Measurements from ENCODE around the gene MAGI2.

MAGI2 gene

DNA sequence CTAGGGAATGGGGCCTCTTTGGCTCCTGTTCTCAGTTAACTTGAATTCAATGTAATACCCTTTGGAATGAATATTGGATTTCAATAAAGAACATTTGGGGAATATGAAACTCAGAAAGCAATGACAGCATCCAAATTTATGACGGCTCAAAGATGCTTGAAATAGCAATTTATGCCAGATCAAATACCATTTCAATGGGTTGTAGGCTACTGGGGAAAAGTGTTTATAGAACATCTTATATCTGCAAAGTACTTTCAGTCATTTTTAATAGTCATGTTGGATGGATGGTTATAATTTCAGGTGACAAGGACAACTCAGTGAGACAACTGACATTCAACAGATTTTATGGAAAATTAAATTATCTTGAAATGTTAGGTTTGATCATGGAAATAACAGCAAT is 882.2 kb downstream of the MAGI2 start:
- no peaks in the 10 kb centered on the region for H3K27me3 Mint-ChIP-seq
- no peaks in the 10 kb centered on the region for H3K4me1 Mint-ChIP-seq (ENCODE audit: low read depth)
- no peak for DNase-seq
- no peak overlapping the region for H3K4me3 Mint-ChIP-seq
- no peak overlapping the region for H3K27ac Mint-ChIP-seq
- no peaks in the 10 kb centered on the region for H3K36me3 Mint-ChIP-seq (ENCODE audit: low read depth)
- H3K9me3 Mint-ChIP-seq = no peaks in the 10 kb centered on the region

DNA sequence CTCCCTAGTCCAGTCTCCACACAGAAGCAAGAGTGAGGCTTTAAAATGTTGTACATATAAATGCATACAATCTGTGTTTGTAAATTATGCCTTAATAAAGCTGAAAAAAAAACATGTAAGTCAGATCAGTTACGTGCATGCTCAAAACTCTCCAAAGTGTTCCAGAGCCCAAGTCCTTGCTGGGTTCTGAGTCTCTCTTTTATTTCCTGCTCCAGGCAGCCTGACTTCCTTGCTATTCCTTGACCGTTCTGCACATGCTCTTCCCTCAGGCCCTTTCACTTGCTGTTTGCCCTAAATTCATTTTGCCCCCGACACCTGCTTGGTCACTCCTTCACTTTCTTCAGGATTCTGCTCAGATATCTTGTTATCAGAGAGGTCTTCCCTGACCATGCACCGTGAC is 884.8 kb downstream of the MAGI2 start:
- H3K9me3 Mint-ChIP-seq = no peaks in the 10 kb centered on the region
- no peaks in the 10 kb centered on the region for H3K27me3 Mint-ChIP-seq
- H3K36me3 Mint-ChIP-seq (ENCODE audit: low read depth) = no peaks in the 10 kb centered on the region
- DNase-seq = no peak
- no peak overlapping the region for H3K4me3 Mint-ChIP-seq
- no peak overlapping the region for H3K27ac Mint-ChIP-seq
- H3K4me1 Mint-ChIP-seq (ENCODE audit: low read depth) = no peaks in the 10 kb centered on the region

DNA sequence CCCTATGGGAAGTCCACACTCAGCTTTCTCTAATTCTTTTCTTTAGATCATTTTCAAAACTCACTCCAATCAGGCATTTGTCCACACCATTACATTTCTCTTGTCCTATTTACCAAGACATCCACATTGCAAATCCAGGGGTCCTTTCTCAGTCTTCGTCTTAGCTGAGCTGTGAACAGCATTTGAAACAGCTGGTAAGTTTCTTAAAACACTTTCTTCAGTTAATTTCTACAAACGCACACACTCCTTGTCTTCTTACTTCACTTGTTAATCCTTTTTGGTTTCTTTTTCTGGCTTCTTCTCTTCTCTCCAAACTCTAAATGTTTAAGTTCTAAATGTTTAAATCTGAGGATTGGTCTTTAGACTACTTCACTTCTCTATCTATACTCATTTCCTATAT is 885.6 kb downstream of the MAGI2 start:
- Mint-ChIP-seq H3K36me3 (ENCODE audit: low read depth) (no peaks in the 10 kb centered on the region), H3K27me3 (no peaks in the 10 kb centered on the region), H3K4me1 (ENCODE audit: low read depth) (no peaks in the 10 kb centered on the region), H3K27ac (no peak overlapping the region), H3K9me3 (no peaks in the 10 kb centered on the region), H3K4me3 (no peak overlapping the region)
- no peak for DNase-seq

DNA sequence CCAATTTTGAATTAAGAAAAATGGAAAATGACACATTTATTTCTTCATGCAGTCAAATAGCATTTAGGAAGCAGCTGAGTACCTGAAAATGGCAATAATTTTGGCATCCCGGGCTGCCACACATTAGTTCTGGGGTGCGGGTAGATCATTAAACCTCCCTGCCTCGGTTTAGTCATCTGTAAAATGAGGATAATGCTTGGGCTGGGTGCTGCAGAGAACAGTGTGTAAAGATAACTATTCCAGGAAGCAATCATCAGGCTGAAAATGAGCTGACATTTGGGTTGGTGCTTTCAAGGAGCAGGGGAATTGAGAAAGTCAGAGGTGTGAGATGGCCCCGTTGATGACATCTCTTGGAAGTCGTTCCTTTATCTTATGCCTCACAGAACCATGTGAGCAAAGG is 887.7 kb downstream of the MAGI2 start:
- Mint-ChIP-seq H3K27ac (no peak overlapping the region), H3K4me3 (no peak overlapping the region), H3K4me1 (ENCODE audit: low read depth) (no peaks in the 10 kb centered on the region), H3K9me3 (no peaks in the 10 kb centered on the region), H3K27me3 (no peaks in the 10 kb centered on the region), H3K36me3 (ENCODE audit: low read depth) (no peaks in the 10 kb centered on the region)
- DNase-seq = no peak

DNA sequence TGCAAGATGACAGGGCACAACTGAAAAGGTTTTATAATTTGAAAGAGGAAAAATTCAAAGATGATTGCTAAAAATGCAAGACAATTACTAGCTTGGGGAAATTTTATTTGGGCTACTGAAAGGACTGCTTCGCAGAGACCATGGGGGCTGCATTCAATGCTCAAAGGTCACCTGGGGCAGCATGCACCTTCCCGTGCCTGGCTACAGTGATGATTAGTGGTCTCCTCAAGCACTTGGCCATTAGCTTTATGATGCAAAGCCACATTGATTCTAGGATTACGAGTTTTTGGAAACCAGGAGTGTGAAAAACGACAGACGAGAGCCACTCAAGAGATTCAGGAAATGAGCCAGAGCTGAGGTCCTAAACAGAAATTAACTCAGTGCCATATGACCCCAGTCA is 890.3 kb downstream of the MAGI2 start:
- DNase-seq = no peak
- H3K27me3 Mint-ChIP-seq = no peaks in the 10 kb centered on the region
- H3K27ac Mint-ChIP-seq = no peak overlapping the region
- H3K4me1 Mint-ChIP-seq (ENCODE audit: low read depth) = no peaks in the 10 kb centered on the region
- no peak overlapping the region for H3K4me3 Mint-ChIP-seq
- H3K36me3 Mint-ChIP-seq (ENCODE audit: low read depth) = no peaks in the 10 kb centered on the region
- no peaks in the 10 kb centered on the region for H3K9me3 Mint-ChIP-seq

DNA sequence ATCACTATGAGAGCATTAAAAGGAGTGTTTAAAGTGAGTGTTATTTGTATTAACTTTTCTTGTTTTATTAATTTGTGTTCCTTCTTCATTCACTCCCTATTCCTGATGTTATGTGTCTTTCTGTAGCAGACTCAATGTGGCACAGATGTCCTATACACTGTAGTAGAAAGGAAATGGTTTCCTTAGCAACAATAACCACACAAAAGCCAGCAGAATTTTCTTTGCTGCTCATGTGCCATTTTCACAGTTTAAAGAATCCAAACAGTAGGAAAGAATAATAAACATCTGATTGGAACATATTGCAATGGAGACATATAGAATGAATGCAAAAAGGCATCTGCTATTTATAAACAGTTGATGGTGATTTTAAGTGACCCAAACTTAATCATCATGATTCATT is 891.3 kb downstream of the MAGI2 start:
- Mint-ChIP-seq H3K4me3 (no peak overlapping the region), H3K4me1 (ENCODE audit: low read depth) (no peaks in the 10 kb centered on the region), H3K27ac (no peak overlapping the region), H3K36me3 (ENCODE audit: low read depth) (no peaks in the 10 kb centered on the region), H3K27me3 (no peaks in the 10 kb centered on the region), H3K9me3 (no peaks in the 10 kb centered on the region)
- DNase-seq = no peak

DNA sequence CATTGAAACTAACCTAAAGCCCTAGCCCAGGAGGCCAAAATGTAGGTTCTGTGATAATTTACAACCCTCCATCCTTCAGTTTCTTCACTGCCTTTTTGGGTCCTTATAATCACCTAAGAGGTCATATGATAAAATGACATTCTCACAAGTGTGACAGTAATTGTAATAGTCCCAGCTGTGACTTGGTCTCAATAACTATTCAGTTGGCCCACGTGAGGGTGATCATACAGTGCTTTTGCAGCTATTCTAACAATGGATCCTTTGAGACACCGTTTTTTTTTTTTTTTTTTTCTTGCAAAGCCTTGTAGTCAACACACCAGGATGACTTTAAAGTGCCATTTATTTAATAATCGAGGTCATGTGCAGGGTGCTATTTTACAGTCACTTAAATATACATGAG is 894.9 kb downstream of the MAGI2 start:
- H3K4me3 Mint-ChIP-seq = no peak overlapping the region
- no peak overlapping the region for H3K27ac Mint-ChIP-seq
- no peaks in the 10 kb centered on the region for H3K4me1 Mint-ChIP-seq (ENCODE audit: low read depth)
- no peaks in the 10 kb centered on the region for H3K9me3 Mint-ChIP-seq
- no peaks in the 10 kb centered on the region for H3K27me3 Mint-ChIP-seq
- H3K36me3 Mint-ChIP-seq (ENCODE audit: low read depth) = no peaks in the 10 kb centered on the region
- no peak for DNase-seq

DNA sequence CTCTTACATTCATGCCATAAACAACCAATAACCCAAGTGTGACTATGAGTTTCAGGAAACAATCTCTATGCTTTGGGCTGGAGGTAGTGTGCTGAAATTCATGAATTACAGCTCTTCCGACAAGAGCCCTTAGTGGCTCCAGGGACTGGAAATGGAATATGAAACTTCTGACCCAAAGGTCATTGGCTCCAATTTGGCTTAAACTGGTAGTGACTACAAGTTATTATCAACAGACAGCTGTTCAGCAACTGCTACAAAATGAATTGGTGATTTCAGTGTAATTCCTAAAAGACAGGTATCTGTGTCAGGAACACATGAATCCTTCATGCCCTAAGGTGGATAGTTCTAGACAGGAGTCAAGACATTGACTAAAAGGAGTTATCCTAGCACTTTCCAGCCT is 909.5 kb downstream of the MAGI2 start:
- Mint-ChIP-seq H3K27me3 (no peaks in the 10 kb centered on the region), H3K4me3 (no peak overlapping the region), H3K27ac (no peak overlapping the region), H3K36me3 (ENCODE audit: low read depth) (no peaks in the 10 kb centered on the region), H3K9me3 (peaks cover 2% of the 10 kb centered on the region), H3K4me1 (ENCODE audit: low read depth) (no peaks in the 10 kb centered on the region)
- DNase-seq = no peak

DNA sequence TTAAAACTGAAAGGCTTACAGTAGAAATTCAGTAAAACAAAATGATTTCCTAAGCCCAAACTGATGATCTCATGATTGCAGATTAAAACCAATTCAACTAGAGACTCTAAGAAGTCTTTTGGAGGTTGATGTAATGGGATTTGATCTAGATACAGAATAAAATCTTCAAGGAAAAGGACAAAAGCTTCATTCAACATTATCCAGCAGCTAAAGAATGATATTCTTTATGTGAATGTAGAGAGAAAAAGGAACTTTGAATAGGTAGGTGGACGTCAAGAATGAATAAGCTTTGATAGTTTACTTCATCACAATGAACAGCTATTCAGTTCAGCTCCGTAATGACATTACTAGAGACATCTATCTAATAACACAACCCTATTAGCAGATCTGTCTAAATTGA is 910.5 kb downstream of the MAGI2 start:
- no peaks in the 10 kb centered on the region for H3K27me3 Mint-ChIP-seq
- H3K4me1 Mint-ChIP-seq (ENCODE audit: low read depth) = no peaks in the 10 kb centered on the region
- no peak overlapping the region for H3K4me3 Mint-ChIP-seq
- no peaks in the 10 kb centered on the region for H3K36me3 Mint-ChIP-seq (ENCODE audit: low read depth)
- no peak overlapping the region for H3K27ac Mint-ChIP-seq
- H3K9me3 Mint-ChIP-seq = peaks cover 4% of the 10 kb centered on the region
- no peak for DNase-seq

DNA sequence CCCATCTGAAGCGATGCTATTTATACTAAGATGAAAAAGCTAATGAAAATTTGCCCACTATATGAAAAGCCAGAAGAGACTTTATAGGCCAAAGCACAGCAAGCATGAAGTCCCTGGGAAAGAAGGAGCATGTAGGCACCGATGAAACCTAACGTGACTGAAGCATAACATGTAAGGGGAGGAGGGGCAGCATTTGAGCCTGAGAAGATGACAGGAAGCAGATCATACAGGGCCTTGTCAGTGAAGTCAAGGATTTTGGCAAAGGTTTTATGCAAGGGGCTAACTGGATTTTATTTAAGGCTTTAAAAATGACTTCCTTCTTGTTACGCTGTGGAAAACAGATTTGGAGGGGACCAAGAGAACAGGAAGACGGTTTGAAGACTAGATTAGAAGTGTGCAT is 910.9 kb downstream of the MAGI2 start:
- Mint-ChIP-seq H3K27ac (no peak overlapping the region), H3K4me1 (ENCODE audit: low read depth) (no peaks in the 10 kb centered on the region), H3K9me3 (peaks cover 8% of the 10 kb centered on the region), H3K36me3 (ENCODE audit: low read depth) (no peaks in the 10 kb centered on the region), H3K4me3 (no peak overlapping the region), H3K27me3 (no peaks in the 10 kb centered on the region)
- DNase-seq = no peak

DNA sequence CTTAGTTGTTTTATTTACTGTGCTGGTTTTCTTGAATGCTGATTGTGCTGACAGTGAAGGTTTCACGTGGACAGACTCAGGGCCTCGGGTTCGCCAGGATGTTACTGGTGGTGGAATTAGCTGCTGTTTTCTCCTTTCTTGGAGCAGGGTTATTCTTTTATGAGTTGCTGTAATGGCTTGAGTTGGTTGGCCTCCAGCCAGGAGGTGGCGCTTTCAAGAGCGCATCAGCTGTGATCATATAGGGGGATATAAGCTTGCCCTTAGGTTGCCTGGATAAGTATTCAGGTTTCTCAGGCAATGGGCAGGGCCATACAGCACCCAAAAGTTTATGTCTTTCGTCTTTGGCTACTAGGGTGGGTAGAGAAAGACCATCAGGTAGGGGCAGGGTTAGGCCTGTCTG is 913.6 kb downstream of the MAGI2 start:
- H3K27me3 Mint-ChIP-seq = no peaks in the 10 kb centered on the region
- H3K4me3 Mint-ChIP-seq = no peak overlapping the region
- H3K36me3 Mint-ChIP-seq (ENCODE audit: low read depth) = no peaks in the 10 kb centered on the region
- H3K9me3 Mint-ChIP-seq = peaks cover 16% of the 10 kb centered on the region
- H3K27ac Mint-ChIP-seq = no peak overlapping the region
- no peak for DNase-seq
- no peaks in the 10 kb centered on the region for H3K4me1 Mint-ChIP-seq (ENCODE audit: low read depth)

DNA sequence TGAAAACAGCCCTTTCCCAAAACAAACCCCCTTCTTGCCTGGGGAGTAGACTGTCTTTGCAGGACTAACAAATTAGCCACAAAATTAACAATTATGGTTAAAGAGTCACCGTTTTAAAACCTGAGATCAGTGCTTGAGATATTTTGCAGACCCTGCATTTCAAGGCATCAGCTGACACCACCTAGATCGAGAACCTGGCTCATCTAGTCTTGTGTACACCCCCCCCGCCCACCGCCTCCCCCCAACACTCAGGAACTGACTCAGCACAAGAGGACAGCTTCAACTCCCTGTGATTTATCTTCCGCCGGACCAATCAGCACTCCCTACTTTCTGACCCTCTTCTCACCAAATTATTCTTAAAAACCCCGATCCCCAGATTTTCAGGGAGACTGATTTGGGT is 917.8 kb downstream of the MAGI2 start:
- Mint-ChIP-seq H3K27ac (no peak overlapping the region), H3K4me3 (no peak overlapping the region), H3K4me1 (ENCODE audit: low read depth) (no peaks in the 10 kb centered on the region)

DNA sequence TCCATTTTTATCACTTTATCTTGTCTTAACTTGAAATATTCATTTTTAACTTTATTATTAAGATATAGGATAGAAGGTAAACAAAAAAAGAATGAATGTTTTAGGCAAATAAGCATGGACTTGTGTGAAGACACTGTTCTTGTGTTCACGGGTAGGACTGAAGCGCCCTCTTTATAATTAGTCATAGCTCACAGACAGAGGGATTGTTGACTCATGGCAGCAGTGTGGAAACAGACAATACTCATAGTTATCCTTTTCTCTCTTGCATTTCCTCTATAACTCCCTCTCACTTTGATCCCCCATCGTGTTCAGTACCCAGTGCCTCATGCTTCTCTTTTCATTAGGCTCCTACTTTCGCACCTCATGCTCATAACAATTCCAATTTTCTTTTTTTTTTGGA is 923.1 kb downstream of the MAGI2 start:
- no peak overlapping the region for H3K4me3 Mint-ChIP-seq
- no peaks in the 10 kb centered on the region for H3K36me3 Mint-ChIP-seq (ENCODE audit: low read depth)
- no peak overlapping the region for H3K27ac Mint-ChIP-seq
- no peaks in the 10 kb centered on the region for H3K4me1 Mint-ChIP-seq (ENCODE audit: low read depth)
- H3K9me3 Mint-ChIP-seq = no peaks in the 10 kb centered on the region
- H3K27me3 Mint-ChIP-seq = no peaks in the 10 kb centered on the region
- no peak for DNase-seq

More for the DNA sequence above, 917.8 kb downstream of the MAGI2 start:
- DNase-seq = no peak
- Mint-ChIP-seq H3K27me3 (no peaks in the 10 kb centered on the region), H3K36me3 (ENCODE audit: low read depth) (no peaks in the 10 kb centered on the region), H3K9me3 (peaks cover 16% of the 10 kb centered on the region)

DNA sequence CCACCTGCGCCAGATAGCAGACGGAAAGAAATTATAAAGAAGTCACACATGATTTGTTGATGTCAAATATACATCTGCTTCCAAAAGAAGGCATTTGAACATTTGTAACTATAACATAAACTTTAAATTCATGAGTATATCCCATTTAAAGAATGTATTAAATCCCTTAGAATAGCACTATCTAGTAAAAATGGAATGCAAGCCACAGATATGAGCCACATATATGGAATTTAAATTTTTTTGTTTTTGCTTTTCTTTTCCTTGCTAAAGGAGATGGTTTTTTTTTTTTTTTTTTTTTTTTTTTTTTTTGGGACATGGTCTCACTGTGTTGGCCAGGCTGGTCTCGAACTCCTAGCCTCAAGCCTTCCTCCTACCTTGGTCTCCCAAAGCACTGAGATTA is 924.1 kb downstream of the MAGI2 start:
- H3K9me3 Mint-ChIP-seq = no peaks in the 10 kb centered on the region
- H3K27me3 Mint-ChIP-seq = no peaks in the 10 kb centered on the region
- H3K4me3 Mint-ChIP-seq = no peak overlapping the region
- H3K4me1 Mint-ChIP-seq (ENCODE audit: low read depth) = no peaks in the 10 kb centered on the region
- DNase-seq = no peak
- no peaks in the 10 kb centered on the region for H3K36me3 Mint-ChIP-seq (ENCODE audit: low read depth)
- H3K27ac Mint-ChIP-seq = no peak overlapping the region

DNA sequence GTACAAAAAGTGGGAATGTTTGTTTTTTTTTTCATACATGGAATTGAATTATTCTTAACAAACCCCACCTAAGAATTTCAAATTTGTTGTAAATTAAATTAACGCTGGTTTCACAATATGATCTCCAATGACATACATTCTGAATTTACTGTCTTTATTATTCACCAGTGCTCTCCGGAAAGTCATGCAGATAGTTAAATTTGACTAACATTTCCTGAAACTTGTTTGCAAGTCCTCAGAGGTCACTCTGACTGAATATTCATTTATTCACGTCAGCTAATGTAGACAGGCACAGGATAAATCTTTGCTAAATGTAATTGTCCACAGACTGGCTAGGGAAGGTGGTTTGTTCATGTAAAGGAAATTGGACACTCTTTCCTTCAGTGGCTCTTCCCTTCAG is 924.5 kb downstream of the MAGI2 start:
- DNase-seq = no peak
- no peaks in the 10 kb centered on the region for H3K36me3 Mint-ChIP-seq (ENCODE audit: low read depth)
- H3K9me3 Mint-ChIP-seq = no peaks in the 10 kb centered on the region
- no peaks in the 10 kb centered on the region for H3K27me3 Mint-ChIP-seq
- no peak overlapping the region for H3K4me3 Mint-ChIP-seq
- no peaks in the 10 kb centered on the region for H3K4me1 Mint-ChIP-seq (ENCODE audit: low read depth)
- no peak overlapping the region for H3K27ac Mint-ChIP-seq

DNA sequence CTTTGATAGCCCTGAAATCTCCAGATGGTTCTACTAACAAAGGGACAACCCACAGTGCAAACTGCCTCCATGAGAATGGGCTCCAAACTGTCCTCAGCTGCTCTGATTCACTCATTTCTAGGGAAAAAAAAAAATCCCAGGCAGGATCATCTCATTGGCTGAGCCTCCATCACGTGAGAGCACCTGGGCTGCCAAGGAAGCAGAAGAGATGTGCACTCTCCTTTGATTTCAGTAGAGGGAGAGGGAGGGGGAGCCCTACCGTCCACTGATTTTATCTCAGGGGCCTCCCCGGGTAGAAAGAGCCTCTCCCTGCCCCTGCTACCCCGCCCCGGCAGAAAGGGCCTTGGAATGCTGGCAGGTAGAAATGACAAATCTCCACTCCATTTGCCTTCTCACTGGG is 929.5 kb downstream of the MAGI2 start:
- Mint-ChIP-seq H3K9me3 (no peaks in the 10 kb centered on the region), H3K36me3 (ENCODE audit: low read depth) (no peaks in the 10 kb centered on the region), H3K27ac (no peak overlapping the region), H3K27me3 (no peaks in the 10 kb centered on the region), H3K4me3 (no peak overlapping the region), H3K4me1 (ENCODE audit: low read depth) (no peaks in the 10 kb centered on the region)
- DNase-seq = no peak
